ENCODE measurements around the gene MPC1L.

DNA sequence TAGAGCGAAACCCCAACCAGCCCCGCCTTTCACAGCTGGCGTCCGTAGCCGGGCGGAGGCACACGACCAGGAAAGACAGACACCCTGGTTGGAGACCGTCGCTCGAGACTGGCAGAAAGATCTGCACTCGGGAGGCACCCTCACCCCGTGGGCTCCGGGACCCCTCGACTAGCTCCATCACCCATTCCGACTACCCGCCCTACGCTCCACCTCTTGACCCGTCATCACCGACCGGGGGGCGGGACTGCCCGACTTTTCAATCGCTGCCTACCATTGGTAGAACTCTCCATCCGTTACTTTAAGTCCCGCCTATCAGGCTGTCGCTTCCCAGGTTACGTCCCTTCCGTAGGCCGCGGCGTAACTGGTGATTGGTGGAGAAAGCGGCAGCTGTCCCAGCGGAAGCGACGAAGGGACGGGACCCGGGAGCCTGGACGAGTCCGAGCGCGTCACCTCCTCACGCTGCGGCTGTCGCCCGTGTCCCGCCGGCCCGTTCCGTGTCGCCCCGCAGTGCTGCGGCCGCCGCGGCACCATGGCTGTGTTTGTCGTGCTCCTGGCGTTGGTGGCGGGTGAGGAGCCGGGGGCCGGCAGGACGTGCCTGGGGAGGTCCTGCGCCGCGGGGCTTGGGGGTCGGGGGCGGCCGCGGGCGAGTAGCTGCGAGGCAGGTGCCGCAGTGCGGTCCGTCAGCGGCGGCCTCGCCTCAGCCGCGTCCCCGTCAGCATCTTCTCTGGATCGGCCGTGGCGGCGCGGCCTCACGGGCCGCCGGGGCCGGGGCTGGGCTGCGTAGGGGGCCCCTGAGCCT is 42.5 kb upstream of the MPC1L start, which contains the start of gene ATP6AP2:
- TF ChIP-seq, protein P1, sequence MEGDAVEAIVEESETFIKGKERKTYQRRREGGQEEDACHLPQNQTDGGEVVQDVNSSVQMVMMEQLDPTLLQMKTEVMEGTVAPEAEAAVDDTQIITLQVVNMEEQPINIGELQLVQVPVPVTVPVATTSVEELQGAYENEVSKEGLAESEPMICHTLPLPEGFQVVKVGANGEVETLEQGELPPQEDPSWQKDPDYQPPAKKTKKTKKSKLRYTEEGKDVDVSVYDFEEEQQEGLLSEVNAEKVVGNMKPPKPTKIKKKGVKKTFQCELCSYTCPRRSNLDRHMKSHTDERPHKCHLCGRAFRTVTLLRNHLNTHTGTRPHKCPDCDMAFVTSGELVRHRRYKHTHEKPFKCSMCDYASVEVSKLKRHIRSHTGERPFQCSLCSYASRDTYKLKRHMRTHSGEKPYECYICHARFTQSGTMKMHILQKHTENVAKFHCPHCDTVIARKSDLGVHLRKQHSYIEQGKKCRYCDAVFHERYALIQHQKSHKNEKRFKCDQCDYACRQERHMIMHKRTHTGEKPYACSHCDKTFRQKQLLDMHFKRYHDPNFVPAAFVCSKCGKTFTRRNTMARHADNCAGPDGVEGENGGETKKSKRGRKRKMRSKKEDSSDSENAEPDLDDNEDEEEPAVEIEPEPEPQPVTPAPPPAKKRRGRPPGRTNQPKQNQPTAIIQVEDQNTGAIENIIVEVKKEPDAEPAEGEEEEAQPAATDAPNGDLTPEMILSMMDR (IDR thresholded peaks at IDR 0.05), result no peak
- TF ChIP-seq POLR2A (IDR thresholded peaks at IDR 0.05) (peak; percentile 90), EP300 (IDR thresholded peaks at IDR 0.05; ENCODE audit: low read depth) (no peak), POLR2AphosphoS5 (IDR thresholded peaks at IDR 0.05) (peak; percentile 84 to 94 (median 93))
